HepG2 (cell line): ENCODE measurements around the gene BDP1. TPM values are rescaled to one million over a fixed set of nuclear protein-coding genes. Genes with fewer than 3 reads are reported as not detected.

Source experiments
- BRD4 ChIP-seq: sonication (generic); formaldehyde crosslinking; IDR thresholded peaks from 2 replicates; pipeline ENCODE4 v1.4.0; 2020; ENCODE audit warnings: missing genetic modification reagents
- CCAR2 ChIP-seq: fragments of 200-400 bp; formaldehyde crosslinking; optimal IDR thresholded peaks from 2 replicates; pipeline ENCODE3; 2018; ENCODE audit warnings: low read depth, mild to moderate bottlenecking, low read length, moderate library complexity
- HOXD1 ChIP-seq: sonication (generic); formaldehyde crosslinking; IDR thresholded peaks from 2 replicates; pipeline ENCODE4 v1.5.0; 2020; ENCODE audit warnings: missing genetic modification reagents
- IRF2 ChIP-seq: IDR thresholded peaks from 2 replicates; pipeline ENCODE4 v1.6.1; 2018; ENCODE audit warnings: missing genetic modification reagents, missing compliant biosample characterization
- MAFK ChIP-seq, 2 experiments: IDR thresholded peaks in 1 of 2; conservative IDR thresholded peaks in 1 of 2; 2 replicates each; pipeline ENCODE4 v1.6.1; 2011; ENCODE audit warnings: improper control_type of control experiment in 2 of 2, low read length in 2 of 2
- MED1 ChIP-seq: sonication (generic); formaldehyde crosslinking; IDR thresholded peaks from 2 replicates; pipeline ENCODE4 v1.4.0; 2020; ENCODE audit warnings: missing genetic modification reagents
- PAWR ChIP-seq: sonication (generic); formaldehyde crosslinking; IDR thresholded peaks from 2 replicates; pipeline ENCODE4 v1.4.0; 2020; ENCODE audit warnings: missing genetic modification reagents, mild to moderate bottlenecking, borderline replicate concordance
- POLR2AphosphoS5 ChIP-seq: IDR thresholded peaks from 2 replicates; pipeline ENCODE4 v1.6.1; 2012; ENCODE audit warnings: low read depth, low read length
- RARA ChIP-seq: IDR thresholded peaks from 2 replicates; pipeline ENCODE4 v1.6.1; 2016; ENCODE audit warnings: missing genetic modification reagents, missing compliant biosample characterization
- ZEB1 ChIP-seq: IDR thresholded peaks from 2 replicates; pipeline ENCODE4 v1.6.1; 2012; ENCODE audit warnings: mild to moderate bottlenecking, low read depth, inconsistent platforms; ENCODE audit not compliant: insufficient replicate concordance
- ZFP82 ChIP-seq: sonication (generic); formaldehyde crosslinking; IDR thresholded peaks from 2 replicates; pipeline ENCODE4 v1.5.1; 2020; ENCODE audit warnings: mild to moderate bottlenecking, missing genetic modification reagents, borderline replicate concordance
- ZFX ChIP-seq: sonication (generic); formaldehyde crosslinking; IDR thresholded peaks from 2 replicates; pipeline ENCODE4 v1.4.0; 2020; ENCODE audit warnings: mild to moderate bottlenecking, low read depth, missing genetic modification reagents, moderate library complexity
- ZNF292 ChIP-seq: sonication (generic); formaldehyde crosslinking; IDR thresholded peaks from 2 replicates; pipeline ENCODE4 v1.8.1; 2022; ENCODE audit warnings: mild to moderate bottlenecking, low read depth, missing genetic modification reagents, borderline replicate concordance
- ZNF34 ChIP-seq: sonication (generic); formaldehyde crosslinking; IDR thresholded peaks from 2 replicates; pipeline ENCODE4 v1.4.0; 2020; ENCODE audit warnings: mild to moderate bottlenecking, missing genetic modification reagents, borderline replicate concordance
- ZNF430 ChIP-seq: sonication (generic); formaldehyde crosslinking; IDR thresholded peaks from 2 replicates; pipeline ENCODE4 v1.9.0; 2021; ENCODE audit warnings: mild to moderate bottlenecking, missing genetic modification reagents
- ZNF839 ChIP-seq: sonication (generic); formaldehyde crosslinking; IDR thresholded peaks from 2 replicates; pipeline ENCODE4 v1.4.0; 2020; ENCODE audit warnings: missing genetic modification reagents, mild to moderate bottlenecking, borderline replicate concordance
- ZNF883 ChIP-seq: sonication (generic); formaldehyde crosslinking; IDR thresholded peaks from 2 replicates; pipeline ENCODE4 v1.5.1; 2020; ENCODE audit warnings: mild to moderate bottlenecking, missing genetic modification reagents; ENCODE audit errors: not compliant biosample characterization
- polyA plus RNA-seq, 8 experiments: library from polyadenylated mRNA; depleted of rRNA in 3 of 8; stranded (reverse) in 7 of 8; unstranded in 1 of 8; fragments of >200 nt; fragmentation: Illumina TruSeq in 4 of 8; extraction: Trizol in 4 of 8; gene quantifications; 2 replicates each; pipeline versions ENCODE4 v1.2.1 to v1.2.3, GENCODE V29; 2011 to 2016; ENCODE audit warnings: low read depth in 4 of 8, missing spikeins in 1 of 8, mixed read lengths in 1 of 8; ENCODE audit not compliant: insufficient read depth in 1 of 8
- total RNA-seq, 5 experiments: library from RNA; depleted of rRNA; stranded (reverse); fragments of >200 nt; fragmentation: Illumina TruSeq; extraction: Trizol; gene quantifications; 2 replicates each; pipeline ENCODE4 v1.2.3, GENCODE V29; 2016; ENCODE audit warnings: low read depth in 1 of 5
- TF ChIP-seq, protein P1 (sequence below): sonication (generic); formaldehyde crosslinking; IDR thresholded peaks from 2 replicates; pipeline ENCODE4 v1.4.0; 2020; ENCODE audit warnings: missing genetic modification reagents, borderline replicate concordance
- TF ChIP-seq, protein P2 (sequence below): sonication (generic); formaldehyde crosslinking; IDR thresholded peaks from 2 replicates; pipeline ENCODE4 v1.4.0; 2020; ENCODE audit warnings: missing genetic modification reagents, borderline replicate concordance
- TF ChIP-seq, protein P3 (sequence below): sonication (generic); formaldehyde crosslinking; conservative IDR thresholded peaks from 2 replicates; pipeline ENCODE4 v1.4.0; 2020; ENCODE audit warnings: missing genetic modification reagents

The BDP1 gene
- total and polyA plus RNA-seq, 2 of the 13 experiments (the other 11 are each of a cell fraction or from before 2014, with no cell fraction given), result 10.2 to 22.4 TPM

DNA sequence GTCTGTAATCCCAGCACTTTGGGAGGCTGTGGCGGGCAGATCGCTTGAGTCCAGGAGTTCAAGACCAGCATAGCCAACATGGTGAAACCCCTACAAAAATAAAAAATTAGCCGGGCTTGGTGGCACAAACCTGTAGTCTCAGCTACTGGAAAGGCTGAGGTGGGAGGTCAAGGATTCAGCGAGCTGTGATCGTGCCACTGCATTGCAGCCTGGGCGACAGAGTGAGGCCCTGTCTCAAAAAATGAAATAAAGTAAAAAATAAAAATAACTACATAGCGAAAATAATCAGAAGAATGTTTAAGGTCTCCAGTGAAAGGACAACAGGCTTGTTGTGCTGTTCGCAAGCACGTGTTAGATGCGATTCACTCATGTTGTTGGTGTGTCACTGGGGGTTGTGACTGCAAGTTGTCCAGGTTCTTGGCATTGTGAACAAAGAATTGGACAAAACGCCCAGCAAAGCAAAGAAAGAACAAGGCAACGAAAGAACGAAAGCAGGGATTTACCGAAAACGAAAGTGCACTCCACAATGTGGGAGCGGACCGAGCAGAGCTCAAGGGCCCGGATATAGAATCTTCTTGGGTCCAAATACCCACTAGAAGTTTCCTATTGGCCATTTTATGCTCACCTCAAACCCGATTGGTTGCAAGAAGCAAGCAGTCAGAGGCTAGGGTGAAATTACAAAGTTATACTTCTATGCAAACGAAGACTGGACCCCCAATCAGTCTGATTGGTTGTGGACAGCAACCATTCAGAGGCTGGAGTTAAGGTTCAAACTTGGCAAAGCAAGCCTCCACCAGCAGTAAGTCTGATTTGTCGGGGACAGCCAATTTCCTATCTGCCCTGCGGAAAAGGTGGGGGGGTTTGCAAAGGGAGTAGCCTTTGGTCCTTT is 130.8 kb downstream of the BDP1 start (continued):
- TF ChIP-seq, protein P1, sequence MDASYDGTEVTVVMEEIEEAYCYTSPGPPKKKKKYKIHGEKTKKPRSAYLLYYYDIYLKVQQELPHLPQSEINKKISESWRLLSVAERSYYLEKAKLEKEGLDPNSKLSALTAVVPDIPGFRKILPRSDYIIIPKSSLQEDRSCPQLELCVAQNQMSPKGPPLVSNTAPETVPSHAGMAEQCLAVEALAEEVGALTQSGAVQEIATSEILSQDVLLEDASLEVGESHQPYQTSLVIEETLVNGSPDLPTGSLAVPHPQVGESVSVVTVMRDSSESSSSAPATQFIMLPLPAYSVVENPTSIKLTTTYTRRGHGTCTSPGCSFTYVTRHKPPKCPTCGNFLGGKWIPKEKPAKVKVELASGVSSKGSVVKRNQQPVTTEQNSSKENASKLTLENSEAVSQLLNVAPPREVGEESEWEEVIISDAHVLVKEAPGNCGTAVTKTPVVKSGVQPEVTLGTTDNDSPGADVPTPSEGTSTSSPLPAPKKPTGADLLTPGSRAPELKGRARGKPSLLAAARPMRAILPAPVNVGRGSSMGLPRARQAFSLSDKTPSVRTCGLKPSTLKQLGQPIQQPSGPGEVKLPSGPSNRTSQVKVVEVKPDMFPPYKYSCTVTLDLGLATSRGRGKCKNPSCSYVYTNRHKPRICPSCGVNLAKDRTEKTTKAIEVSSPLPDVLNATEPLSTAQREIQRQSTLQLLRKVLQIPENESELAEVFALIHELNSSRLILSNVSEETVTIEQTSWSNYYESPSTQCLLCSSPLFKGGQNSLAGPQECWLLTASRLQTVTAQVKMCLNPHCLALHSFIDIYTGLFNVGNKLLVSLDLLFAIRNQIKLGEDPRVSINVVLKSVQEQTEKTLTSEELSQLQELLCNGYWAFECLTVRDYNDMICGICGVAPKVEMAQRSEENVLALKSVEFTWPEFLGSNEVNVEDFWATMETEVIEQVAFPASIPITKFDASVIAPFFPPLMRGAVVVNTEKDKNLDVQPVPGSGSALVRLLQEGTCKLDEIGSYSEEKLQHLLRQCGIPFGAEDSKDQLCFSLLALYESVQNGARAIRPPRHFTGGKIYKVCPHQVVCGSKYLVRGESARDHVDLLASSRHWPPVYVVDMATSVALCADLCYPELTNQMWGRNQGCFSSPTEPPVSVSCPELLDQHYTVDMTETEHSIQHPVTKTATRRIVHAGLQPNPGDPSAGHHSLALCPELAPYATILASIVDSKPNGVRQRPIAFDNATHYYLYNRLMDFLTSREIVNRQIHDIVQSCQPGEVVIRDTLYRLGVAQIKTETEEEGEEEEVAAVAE, result no peak
- TF ChIP-seq ZNF839 (no peak), POLR2AphosphoS5 (peak; percentile 90), ZFX (CRISPR knock-in tag) (no peak), ZNF292 (0 out of 2 replicates have a peak, but pooled peaks have one; percentile 13), ZEB1 (no peak), ZNF34 (CRISPR knock-in tag) (no peak), IRF2 (CRISPR knock-in tag) (peak; percentile 99), PAWR (CRISPR knock-in tag) (no peak), ZNF883 (CRISPR knock-in tag) (no peak), BRD4 (peak; percentile 45; the same call in 1 of the 2 replicates), HOXD1 (CRISPR knock-in tag) (no peak), ZFP82 (CRISPR knock-in tag) (0 out of 2 replicates have a peak, but pooled peaks have one; percentile 9), RARA (CRISPR knock-in tag) (0 out of 2 replicates have a peak, but pooled peaks have one; percentile 5), CCAR2 (no peak), ZNF430 (peak; percentile 88), MAFK (conservative IDR thresholded peaks at IDR 0.05 in 1 of 2, IDR thresholded peaks at IDR 0.05 in 1 of 2; ENCODE audit: low read length in 2 of 2) (no peak), MED1 (CRISPR knock-in tag) (no peak)
- TF ChIP-seq, protein P2, sequence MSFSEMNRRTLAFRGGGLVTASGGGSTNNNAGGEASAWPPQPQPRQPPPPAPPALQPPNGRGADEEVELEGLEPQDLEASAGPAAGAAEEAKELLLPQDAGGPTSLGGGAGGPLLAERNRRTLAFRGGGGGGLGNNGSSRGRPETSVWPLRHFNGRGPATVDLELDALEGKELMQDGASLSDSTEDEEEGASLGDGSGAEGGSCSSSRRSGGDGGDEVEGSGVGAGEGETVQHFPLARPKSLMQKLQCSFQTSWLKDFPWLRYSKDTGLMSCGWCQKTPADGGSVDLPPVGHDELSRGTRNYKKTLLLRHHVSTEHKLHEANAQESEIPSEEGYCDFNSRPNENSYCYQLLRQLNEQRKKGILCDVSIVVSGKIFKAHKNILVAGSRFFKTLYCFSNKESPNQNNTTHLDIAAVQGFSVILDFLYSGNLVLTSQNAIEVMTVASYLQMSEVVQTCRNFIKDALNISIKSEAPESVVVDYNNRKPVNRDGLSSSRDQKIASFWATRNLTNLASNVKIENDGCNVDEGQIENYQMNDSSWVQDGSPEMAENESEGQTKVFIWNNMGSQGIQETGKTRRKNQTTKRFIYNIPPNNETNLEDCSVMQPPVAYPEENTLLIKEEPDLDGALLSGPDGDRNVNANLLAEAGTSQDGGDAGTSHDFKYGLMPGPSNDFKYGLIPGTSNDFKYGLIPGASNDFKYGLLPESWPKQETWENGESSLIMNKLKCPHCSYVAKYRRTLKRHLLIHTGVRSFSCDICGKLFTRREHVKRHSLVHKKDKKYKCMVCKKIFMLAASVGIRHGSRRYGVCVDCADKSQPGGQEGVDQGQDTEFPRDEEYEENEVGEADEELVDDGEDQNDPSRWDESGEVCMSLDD (CRISPR knock-in tag), result no peak
- TF ChIP-seq, protein P3, sequence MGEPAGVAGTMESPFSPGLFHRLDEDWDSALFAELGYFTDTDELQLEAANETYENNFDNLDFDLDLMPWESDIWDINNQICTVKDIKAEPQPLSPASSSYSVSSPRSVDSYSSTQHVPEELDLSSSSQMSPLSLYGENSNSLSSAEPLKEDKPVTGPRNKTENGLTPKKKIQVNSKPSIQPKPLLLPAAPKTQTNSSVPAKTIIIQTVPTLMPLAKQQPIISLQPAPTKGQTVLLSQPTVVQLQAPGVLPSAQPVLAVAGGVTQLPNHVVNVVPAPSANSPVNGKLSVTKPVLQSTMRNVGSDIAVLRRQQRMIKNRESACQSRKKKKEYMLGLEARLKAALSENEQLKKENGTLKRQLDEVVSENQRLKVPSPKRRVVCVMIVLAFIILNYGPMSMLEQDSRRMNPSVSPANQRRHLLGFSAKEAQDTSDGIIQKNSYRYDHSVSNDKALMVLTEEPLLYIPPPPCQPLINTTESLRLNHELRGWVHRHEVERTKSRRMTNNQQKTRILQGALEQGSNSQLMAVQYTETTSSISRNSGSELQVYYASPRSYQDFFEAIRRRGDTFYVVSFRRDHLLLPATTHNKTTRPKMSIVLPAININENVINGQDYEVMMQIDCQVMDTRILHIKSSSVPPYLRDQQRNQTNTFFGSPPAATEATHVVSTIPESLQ, result no peak
